HG03558 (cell line): Measurements from ENCODE around the gene SNX20.

Source experiments
- ATAC-seq: cut with Tn5 transposase; IDR thresholded peaks from one replicate; pipeline ENCODE4 v1.9.1; 2021; ENCODE audit warnings: moderate number of reproducible peaks; ENCODE audit not compliant: unreplicated experiment; ENCODE audit errors: extremely low read depth

Gene SNX20

GRCh38 chr16:50638816-50639670 is 42.1 kb downstream of the SNX20 start:
- no peak for ATAC-seq

- no peak for ATAC-seq
These were observed 43.2 kb downstream of the SNX20 start for GRCh38 chr16:50637716-50638602.

GRCh38 chr16:50636753-50637374 is 44.2 kb downstream of the SNX20 start:
- ATAC-seq: no peak

- no peak for ATAC-seq
These were observed 45.4 kb downstream of the SNX20 start for GRCh38 chr16:50635505-50636392.

GRCh38 chr16:50634947-50635346 is 46.2 kb downstream of the SNX20 start:
- ATAC-seq: no peak

- no peak for ATAC-seq
These were observed 47.0 kb downstream of the SNX20 start for GRCh38 chr16:50634090-50634489.

GRCh38 chr16:50632927-50633800 is 47.9 kb downstream of the SNX20 start:
- ATAC-seq: no peak

- no peak for ATAC-seq
These were observed 49.0 kb downstream of the SNX20 start for GRCh38 chr16:50631985-50632576.

- ATAC-seq: no peak
These were observed 49.7 kb downstream of the SNX20 start for GRCh38 chr16:50631249-50631984.

- ATAC-seq: no peak
These were observed 50.6 kb downstream of the SNX20 start for GRCh38 chr16:50630394-50631020.

- no peak for ATAC-seq
These were observed 51.8 kb downstream of the SNX20 start for GRCh38 chr16:50629334-50629733.

GRCh38 chr16:50628156-50628802 is 52.8 kb downstream of the SNX20 start:
- ATAC-seq: no peak

GRCh38 chr16:50627419-50627818 is 53.7 kb downstream of the SNX20 start:
- no peak for ATAC-seq

GRCh38 chr16:50626868-50627267 is 54.2 kb downstream of the SNX20 start:
- no peak for ATAC-seq

- no peak for ATAC-seq
These were observed 55.7 kb downstream of the SNX20 start for GRCh38 chr16:50625374-50625773.

- ATAC-seq: no peak
These were observed 56.6 kb downstream of the SNX20 start for GRCh38 chr16:50624449-50624970.
